GM12865 (cell line): ENCODE results near the gene RCCD1.
"Not testable (repeated sequence)": the region's sequence is repeated elsewhere in the genome, so short reads cannot be mapped to it uniquely, and the experiment has no call there.

ENCODE experiments used
- DNase-seq: peaks from one replicate; pipeline ENCODE4 v3.0.0; 2010; ENCODE audit warnings: low read depth
- H3K4me3 ChIP-seq: 2 replicates; pipeline ENCODE4 v1.5.1; 2011; ENCODE audit warnings: mild to moderate bottlenecking, low read depth, low read length, control low read depth
- CTCF ChIP-seq: IDR thresholded peaks from 2 replicates; pipeline ENCODE4 v1.5.1; 2011; ENCODE audit warnings: low read length, control low read depth, low read depth, inconsistent platforms; ENCODE audit not compliant: insufficient read depth; ENCODE audit errors: missing control alignments

RCCD1 gene

GRCh38 chr15:90954712-90955623, at the start of gene RCCD1:
Gene RCCD1, plus strand, starts transcription at chr15:90954884. Its CDS starts 1,851 bp downstream, at chr15:90956735.
- DNase-seq = peak; percentile 97
- H3K4me3 ChIP-seq = peak within 1 kb of the TSS; percentile 79
- no peak for TF ChIP-seq CTCF

- TF ChIP-seq CTCF = no peak
- DNase-seq = no peak
- no peak overlapping the region for H3K4me3 ChIP-seq
Measured at GRCh38 chr15:90905306-90906180, 49.1 kb upstream of the RCCD1 start.

- DNase-seq = no peak
- no peak overlapping the region for H3K4me3 ChIP-seq
- TF ChIP-seq CTCF = no peak
Measured at GRCh38 chr15:90906181-90906849, 48.4 kb upstream of the RCCD1 start.

- no peak for DNase-seq
- H3K4me3 ChIP-seq = no peak overlapping the region
- TF ChIP-seq CTCF = no peak
Measured at GRCh38 chr15:90907051-90907660, 47.5 kb upstream of the RCCD1 start.

- DNase-seq = no peak
- no peak for TF ChIP-seq CTCF
- H3K4me3 ChIP-seq = no peak overlapping the region
Measured at GRCh38 chr15:90907838-90908507, 46.7 kb upstream of the RCCD1 start.

GRCh38 chr15:90909449-90909848, 45.2 kb upstream of the RCCD1 start:
- H3K4me3 ChIP-seq, DNase-seq: not testable (repeated sequence)
